Heart left ventricle (tissue), 13 donors: Measurements from ENCODE around the gene SYNPO2.

Source experiments
- POLR2A ChIP-seq, 2 donors: fragments of 450-650 bp; IDR thresholded peaks; one replicate each; pipeline ENCODE4 v1.6.1; 2017; ENCODE audit warnings: antibody characterized with exemption in 2 of 2, mild to moderate bottlenecking in 2 of 2, moderate library complexity in 2 of 2
- TF ChIP-seq, protein P1 (sequence below), 12 donors: fragments of 200-600 bp; sonication (generic) in 4 of 12; IDR thresholded peaks; one replicate each; pipeline versions ENCODE4 v1.5.0 to v1.8.0; 2018 to 2022; ENCODE audit warnings: antibody characterized with exemption in 12 of 12, mild to moderate bottlenecking in 5 of 12
- donor health status: ischemic (EF 13 %, LVEDD 7.1; RV severe dilation, severe dysfunction).
- donor health status: DM: no; HTN: yes; CAD: no.
- donor health status: DM: no; HTN: no; CAD: no.
- donor health status: ischemic (EF 25% LVEDD 6.9; RV normal size, moderate dysfunction).
- donor health status: ischemic (EF 25% LVEDD 5.7; RV mildly dilated, moderate dysfunction).
- donor health status: ischemic (EF 35%, LVEDD 5.7; RV mildly dilated, moderate dysfunction).
- donor health status: nonischemic (EF 11% LVEDD 7.7; RV severe dilation, severe dysfunction).
- donor health status: DM: yes; HTN: yes; CAD: no.
- donor health status: PGD.
- donor health status: ischemic (EF 29% LVEDD 5.4; RV normal size, mild dysfunction).
- donor health status: nonischemic (EF 23%, LVEDD 6.1; RV moderate dilation, normal function).

GRCh38 chr4:118905566-118905965, 16.9 kb downstream of the SYNPO2 start:
- TF ChIP-seq, protein P1, sequence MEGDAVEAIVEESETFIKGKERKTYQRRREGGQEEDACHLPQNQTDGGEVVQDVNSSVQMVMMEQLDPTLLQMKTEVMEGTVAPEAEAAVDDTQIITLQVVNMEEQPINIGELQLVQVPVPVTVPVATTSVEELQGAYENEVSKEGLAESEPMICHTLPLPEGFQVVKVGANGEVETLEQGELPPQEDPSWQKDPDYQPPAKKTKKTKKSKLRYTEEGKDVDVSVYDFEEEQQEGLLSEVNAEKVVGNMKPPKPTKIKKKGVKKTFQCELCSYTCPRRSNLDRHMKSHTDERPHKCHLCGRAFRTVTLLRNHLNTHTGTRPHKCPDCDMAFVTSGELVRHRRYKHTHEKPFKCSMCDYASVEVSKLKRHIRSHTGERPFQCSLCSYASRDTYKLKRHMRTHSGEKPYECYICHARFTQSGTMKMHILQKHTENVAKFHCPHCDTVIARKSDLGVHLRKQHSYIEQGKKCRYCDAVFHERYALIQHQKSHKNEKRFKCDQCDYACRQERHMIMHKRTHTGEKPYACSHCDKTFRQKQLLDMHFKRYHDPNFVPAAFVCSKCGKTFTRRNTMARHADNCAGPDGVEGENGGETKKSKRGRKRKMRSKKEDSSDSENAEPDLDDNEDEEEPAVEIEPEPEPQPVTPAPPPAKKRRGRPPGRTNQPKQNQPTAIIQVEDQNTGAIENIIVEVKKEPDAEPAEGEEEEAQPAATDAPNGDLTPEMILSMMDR (IDR thresholded peaks at IDR 0.05): no peak
- no peak for TF ChIP-seq POLR2A (IDR thresholded peaks at IDR 0.05)
